ENCODE data around the gene SKI.

The SKI gene

DNA sequence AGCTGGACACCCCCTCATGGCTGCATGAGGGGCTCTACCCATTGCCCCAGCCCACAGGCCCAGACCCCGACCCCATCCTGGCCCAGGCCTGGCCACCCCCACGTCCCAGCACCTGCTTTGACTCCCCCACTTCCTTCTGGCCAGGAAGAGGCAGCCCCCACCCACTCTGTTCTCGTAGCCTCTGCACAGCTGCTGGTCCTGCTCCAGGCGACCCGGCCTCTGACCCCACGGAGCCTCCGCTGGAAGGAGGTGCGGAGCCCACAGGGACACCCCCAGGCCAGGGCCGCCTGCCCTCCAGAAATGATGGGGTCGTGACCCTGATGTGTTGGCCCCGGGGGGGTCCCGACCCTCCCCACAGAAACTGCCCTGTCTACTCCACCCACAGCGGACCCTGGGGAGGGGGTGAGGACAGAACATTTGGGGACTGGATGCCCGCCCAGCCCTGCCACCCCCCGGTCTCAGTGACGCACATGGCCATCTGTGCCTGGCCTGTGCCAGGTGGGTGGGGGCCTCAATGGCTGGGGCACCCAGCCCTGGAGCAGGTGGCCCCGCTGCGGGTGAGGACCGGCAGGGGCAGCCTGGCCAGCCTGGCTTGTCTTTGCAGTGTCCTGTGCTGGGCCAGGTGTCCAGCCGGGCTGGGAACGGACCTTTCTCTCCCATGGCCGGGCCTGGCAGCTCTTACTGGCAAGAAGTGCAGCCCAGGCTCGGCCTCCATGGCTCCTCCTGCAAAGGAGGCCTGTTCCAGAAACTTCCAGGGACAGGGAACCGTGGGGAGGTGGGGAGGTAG, 84.6 kb downstream of the SKI start:
- no peak overlapping the region for H3K4me3 ChIP-seq (ENCODE audit: low read depth, low read length)
- no peak for DNase-seq (ENCODE audit: low read depth)

- DNase-seq (ENCODE audit: low read depth) = no peak
- H3K4me3 ChIP-seq (ENCODE audit: low read depth, low read length) = peak overlapping the region; percentile 40
Observed at GRCh38 chr1:2313651-2314261, 85.6 kb downstream of the SKI start.

DNA sequence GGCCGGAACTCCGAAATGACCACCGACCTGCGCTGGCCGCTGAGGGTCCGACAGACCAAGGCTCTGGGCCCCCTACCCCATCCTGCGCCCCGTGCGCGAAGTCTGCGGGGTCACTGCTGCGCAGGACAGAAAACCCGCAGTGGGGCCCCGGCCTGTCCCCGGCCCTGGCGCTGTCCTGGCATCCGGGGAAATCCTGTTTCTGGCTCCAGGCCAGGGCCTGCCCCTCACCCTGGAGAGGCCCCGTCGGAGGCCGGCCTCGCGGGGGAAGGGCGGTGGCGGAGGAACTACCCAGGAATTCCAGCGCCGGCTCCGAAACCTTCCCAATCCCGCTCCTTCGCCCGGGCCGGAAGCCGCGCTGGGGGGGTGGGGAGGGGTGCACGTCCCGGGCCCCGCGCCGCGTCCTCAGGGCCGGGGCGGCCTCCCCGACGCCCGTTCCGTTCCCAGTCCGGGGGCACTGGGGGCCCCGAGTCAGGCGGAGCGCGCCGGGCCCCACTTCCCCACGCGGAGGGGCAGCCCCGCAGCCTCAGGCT, 86.2 kb downstream of the SKI start:
- no peak for DNase-seq (ENCODE audit: low read depth)
- H3K4me3 ChIP-seq (ENCODE audit: low read depth, low read length) = peak overlapping the region; percentile 40

GRCh38 chr1:2314803-2315673, 86.9 kb downstream of the SKI start:
- peak overlapping the region; percentile 40 for H3K4me3 ChIP-seq (ENCODE audit: low read depth, low read length)
- DNase-seq (ENCODE audit: low read depth) = no peak

- no peak for DNase-seq (ENCODE audit: low read depth)
- no peak overlapping the region for H3K4me3 ChIP-seq (ENCODE audit: low read depth, low read length)
Observed at GRCh38 chr1:2315674-2316450, 87.7 kb downstream of the SKI start.

- H3K4me3 ChIP-seq (ENCODE audit: low read depth, low read length) = no peak overlapping the region
- DNase-seq (ENCODE audit: low read depth) = no peak
Observed at GRCh38 chr1:2316451-2316961, 88.4 kb downstream of the SKI start.

GRCh38 chr1:2317230-2318065, 89.3 kb downstream of the SKI start:
- H3K4me3 ChIP-seq (ENCODE audit: low read depth, low read length) = no peak overlapping the region
- DNase-seq (ENCODE audit: low read depth) = no peak

GRCh38 chr1:2318314-2319278, 90.5 kb downstream of the SKI start:
- no peak for DNase-seq (ENCODE audit: low read depth)
- no peak overlapping the region for H3K4me3 ChIP-seq (ENCODE audit: low read depth, low read length)

- H3K4me3 ChIP-seq (ENCODE audit: low read depth, low read length) = no peak overlapping the region
- no peak for DNase-seq (ENCODE audit: low read depth)
Observed at GRCh38 chr1:2319291-2319690, 91.2 kb downstream of the SKI start.

DNA sequence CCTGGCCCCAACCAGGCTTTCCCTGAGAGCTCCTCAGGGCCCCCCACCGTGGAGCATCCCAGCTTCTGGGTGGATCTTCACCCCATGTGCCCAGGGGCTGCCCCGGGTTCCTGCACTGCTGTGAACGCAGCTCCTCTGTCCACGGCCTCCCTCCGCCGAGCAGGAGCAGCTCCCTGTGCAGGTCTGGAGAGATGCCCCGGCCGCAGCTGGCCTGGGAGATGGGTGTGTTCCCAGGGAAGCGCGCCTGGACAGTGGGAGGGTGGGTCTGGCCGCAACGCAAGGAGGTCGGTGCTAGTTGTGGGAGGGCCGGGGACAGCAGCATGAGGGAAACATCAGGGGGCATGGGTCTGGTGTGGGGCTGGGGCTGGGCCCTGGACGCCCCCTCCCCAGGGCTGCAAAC, 91.9 kb downstream of the SKI start:
- no peak overlapping the region for H3K4me3 ChIP-seq (ENCODE audit: low read depth, low read length)
- DNase-seq (ENCODE audit: low read depth) = no peak

DNA sequence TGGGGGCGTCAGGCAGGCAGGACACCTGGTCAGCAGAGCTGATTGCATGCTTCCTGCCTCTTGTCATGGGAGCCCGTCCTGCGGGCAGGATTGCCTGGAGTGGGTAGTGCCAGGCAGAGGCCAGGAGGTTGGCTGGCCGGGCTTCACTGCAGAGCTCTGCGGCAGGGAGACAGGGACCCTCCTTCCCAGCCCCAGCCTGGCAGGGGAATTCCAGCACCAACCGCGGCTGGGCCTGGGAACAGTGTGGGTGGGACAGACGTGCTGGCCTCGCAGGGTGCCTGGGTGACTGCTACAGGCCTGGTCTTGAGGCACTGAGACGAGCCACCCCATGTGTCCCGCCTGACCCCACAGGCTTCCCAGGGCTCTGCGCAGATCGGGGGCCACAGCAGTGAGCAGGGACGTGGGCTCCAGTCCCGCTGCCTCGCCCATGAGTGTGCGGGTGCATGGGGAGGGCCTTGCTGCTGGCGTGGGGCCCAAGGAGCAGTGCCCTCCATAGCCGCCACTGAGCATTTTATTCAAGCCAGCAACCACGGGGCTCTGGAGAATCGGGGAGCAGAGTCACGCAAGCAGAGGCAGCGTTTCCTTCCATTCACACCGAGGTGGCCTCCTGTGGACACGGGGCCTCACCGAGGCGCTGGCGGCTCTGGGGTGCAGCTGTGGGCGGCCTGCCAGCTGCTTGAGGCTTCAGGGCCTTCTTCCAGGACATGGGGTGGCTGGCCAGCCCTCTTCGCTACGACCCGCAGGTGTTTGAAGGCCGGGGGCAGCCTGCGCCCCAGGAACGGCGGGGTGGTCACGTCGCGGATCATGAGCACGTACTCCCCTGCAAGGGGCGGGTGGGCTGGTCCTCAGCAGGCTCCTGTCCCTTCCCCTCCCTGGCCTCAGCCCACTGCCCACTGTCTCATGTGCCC, 92.9 kb downstream of the SKI start:
- no peak for DNase-seq (ENCODE audit: low read depth)
- no peak overlapping the region for H3K4me3 ChIP-seq (ENCODE audit: low read depth, low read length)

DNA sequence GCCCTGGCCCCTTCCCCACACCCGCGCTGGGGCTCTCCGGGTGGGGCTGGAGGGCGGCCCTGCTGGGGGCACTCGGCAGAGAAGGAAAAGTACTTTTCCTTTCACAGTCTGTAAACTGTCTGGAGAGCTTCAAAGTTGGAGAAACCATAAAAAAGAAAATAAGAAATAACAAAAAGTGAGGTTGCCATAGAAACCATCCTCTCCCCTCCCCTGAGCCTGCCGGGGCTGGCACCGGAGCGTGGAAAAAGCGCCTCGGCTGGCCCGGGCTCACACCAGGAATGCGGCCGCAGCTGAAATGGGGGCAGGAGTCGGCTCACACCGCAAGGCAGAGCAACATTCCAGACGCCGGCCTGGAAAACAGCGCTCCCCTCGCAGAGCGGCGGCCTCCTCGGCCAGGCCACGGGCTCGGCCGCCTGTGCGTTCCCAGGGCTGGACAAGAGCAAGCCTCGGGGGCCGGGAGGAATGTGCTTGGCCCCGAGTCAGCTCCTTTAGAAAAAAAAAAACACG, 94.0 kb downstream of the SKI start:
- peak; percentile 51 for DNase-seq (ENCODE audit: low read depth)
- H3K4me3 ChIP-seq (ENCODE audit: low read depth, low read length) = no peak overlapping the region

DNA sequence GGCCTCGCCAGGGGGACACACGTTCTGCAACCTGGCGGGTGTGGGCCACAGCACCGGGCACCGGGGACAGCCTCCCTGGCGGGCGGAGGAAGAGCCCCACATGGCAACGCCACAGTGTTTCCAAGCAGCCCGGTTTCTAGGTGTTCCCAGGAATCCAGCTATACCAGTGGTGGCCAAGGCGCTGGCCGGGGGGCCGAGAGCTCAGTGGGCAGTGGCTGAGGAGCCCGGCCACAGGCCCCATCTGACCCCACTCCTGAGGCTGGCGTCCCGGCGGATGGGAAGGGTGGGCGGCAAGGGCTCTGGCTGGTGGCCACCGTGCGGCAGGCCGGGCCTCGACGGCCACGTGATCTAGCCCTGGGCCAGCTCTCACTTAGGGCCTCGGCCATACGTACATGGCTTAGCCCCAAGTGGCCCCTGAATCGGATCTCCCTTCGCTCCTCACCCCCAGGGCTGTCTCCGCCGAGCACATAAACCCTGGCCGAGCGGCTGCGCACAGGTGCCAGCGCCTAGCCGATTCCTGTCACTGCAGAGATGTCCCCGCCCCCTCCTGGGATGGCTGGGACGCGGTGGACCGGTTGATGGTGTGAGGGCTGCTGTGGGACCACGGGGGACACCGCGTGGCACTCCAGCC, 94.6 kb downstream of the SKI start:
- no peak for DNase-seq (ENCODE audit: low read depth)
- H3K4me3 ChIP-seq (ENCODE audit: low read depth, low read length) = no peak overlapping the region

- no peak for DNase-seq (ENCODE audit: low read depth)
- no peak overlapping the region for H3K4me3 ChIP-seq (ENCODE audit: low read depth, low read length)
Observed at GRCh38 chr1:2323451-2323974, 95.4 kb downstream of the SKI start.

DNA sequence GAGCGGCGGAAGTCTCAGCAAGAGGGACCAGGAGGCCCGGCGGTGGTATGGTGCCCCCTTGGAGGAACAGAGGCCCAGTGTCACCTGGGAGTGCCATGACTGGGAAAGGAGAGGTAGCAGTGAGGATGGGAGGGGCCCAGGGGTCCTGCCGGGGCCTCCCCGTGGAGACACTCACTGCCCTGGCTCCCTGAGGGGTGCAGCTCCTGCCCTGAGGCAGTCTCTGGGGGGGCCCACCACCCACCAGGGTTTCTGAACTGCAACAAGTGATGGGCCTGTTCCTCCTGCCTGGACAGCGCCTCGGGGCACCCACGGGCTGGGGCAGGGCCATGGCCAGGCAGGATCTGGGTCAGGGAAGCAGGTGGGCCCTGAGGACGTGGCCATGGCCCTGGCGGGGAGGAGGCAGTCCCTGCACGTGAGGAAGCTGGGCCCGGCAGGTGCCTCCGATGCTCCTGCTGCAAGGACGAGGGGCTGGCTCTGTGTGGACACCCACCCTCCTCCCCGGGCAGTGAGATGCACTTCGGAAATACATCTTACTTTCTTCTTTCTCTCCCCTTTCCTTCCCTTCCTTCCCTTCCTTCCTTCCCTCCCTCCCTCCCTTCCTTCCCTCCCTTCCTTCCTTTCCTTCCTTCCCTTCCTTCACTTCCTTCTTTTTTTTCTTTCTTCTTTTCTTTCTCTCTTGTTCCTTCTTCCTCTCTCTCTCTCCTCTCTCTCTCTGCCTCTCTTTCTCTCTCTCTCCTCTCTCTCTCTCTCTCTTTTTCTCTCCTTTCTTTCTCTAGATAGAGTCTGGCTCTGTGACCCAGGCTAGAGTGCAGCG, 96.6 kb downstream of the SKI start:
- DNase-seq (ENCODE audit: low read depth) = no peak
- H3K4me3 ChIP-seq (ENCODE audit: low read depth, low read length) = no peak overlapping the region
